T-helper 1 cell treated with Interleukin-12 subunit alpha and Interleukin-12 subunit beta and Interleukin-4 antibody, amounts not matched to agents 30 ng/mL and 1 ng/mL, for 36 hours (primary cell): ENCODE data around the gene CRY2. TPM values are rescaled to one million over a fixed set of nuclear protein-coding genes. Genes with fewer than 3 reads are reported as not detected.

Experiments
- intact Hi-C: fragments of 100-400 bp; cut with micrococcal nuclease; formaldehyde crosslinking; loops from one replicate; pipeline ENCODE4 v1.15.1; 2024
- total RNA-seq: library from RNA; stranded (reverse); gene quantifications from 2 replicates; pipeline ENCODE4 v1.2.3, GENCODE V29; 2022

Gene CRY2
- total RNA-seq, 1 donor from 2014 or later, result 27.9 TPM

DNA sequence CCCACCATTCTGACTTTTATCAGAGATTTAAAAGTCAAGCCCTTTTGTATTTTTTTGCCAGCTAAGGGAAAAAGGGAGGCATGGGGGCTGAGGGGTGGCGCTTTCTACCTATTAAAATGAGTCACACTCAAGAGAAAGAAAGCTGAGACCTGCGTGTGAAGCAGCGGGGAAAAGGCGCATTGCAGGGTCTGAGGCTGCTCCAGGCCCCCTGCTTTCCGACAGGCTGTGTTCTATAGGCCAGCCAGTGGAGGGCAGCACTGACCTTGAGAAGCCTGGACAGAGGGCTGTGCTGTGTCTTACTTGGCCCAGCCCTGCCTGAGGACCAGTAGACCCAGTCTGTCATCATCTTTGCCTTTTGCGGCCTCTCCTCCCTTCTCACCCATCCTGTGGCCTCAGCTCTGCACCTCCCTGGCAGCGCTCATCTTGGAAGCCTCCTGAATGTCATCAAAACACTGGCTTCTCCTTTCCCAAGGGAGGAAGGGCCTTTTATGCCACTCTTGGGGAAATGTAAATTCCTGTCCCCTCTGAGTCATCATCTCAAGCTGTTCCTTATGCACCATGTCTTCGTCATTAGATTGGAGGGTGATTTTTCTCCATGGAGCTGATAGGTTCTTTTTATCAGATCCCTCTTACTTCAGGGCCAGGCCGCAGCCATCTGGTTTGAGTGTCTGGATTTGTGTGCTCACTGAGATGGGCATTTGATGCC lies 25.5 kb downstream of the CRY2 start:
- intact Hi-C loops, result loop anchor here (1.0 kb wide), 1 partner anchor 133 kb away; no protein-coding TSS in a partner anchor

DNA sequence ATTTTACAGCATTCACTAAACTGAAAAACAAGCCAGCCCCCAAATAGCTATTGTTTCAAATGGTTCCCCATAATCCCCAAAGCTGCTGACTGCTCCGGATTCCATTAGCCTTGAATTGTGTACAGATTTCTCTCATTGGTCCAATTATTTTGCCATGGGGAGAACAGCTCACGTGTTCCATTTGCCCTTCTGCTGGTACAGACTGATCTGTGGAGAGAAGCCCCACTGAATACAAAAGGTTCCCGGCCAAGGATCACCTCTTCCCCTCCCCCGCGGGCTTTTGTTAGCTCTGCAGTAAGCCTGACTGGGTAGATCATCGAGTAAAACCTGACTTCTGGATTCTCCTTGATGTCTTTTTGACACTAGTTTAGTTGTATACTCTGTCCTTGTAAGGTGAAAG lies 29.1 kb downstream of the CRY2 start:
- intact Hi-C loops, result no loop called here

DNA sequence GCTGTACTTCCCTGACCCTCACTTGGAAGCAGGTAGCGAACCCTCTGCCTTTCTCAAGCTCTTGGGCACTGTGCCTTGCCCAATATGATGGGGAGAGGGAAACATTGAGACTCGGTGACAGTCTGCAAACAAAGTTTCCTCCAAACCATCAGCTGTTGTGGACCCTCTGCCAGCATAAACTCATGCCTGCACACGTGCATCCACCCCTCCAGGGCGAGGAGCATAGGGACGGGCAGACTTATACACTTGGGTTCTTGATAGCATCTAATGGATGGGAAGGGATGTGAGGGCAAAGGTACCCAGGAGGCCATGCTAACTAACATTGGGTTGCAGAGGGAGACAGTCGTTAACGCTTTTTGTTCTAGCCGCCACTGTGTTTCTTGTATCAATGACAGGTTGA lies 29.9 kb downstream of the CRY2 start:
- intact Hi-C loops, result no loop called here

DNA sequence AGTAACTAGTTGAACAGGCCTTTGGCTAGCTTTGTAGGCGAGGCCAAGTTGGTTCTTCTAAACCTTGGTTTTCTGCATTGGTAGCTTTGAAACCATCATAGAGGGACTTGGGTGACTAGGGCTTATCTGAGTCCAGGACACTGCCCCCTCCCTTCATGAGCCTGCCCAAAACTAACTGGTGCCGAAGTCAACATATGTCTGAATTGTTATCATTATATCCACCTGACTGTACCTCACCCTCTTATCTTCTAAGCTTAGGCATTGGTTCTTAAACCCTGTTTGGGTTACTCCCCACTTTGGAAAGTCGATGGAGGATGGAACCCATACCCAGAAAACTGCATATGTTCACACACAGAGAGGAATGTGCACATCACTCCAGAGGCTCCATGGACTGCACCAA lies 30.6 kb downstream of the CRY2 start:
- intact Hi-C loops, result no loop called here

DNA sequence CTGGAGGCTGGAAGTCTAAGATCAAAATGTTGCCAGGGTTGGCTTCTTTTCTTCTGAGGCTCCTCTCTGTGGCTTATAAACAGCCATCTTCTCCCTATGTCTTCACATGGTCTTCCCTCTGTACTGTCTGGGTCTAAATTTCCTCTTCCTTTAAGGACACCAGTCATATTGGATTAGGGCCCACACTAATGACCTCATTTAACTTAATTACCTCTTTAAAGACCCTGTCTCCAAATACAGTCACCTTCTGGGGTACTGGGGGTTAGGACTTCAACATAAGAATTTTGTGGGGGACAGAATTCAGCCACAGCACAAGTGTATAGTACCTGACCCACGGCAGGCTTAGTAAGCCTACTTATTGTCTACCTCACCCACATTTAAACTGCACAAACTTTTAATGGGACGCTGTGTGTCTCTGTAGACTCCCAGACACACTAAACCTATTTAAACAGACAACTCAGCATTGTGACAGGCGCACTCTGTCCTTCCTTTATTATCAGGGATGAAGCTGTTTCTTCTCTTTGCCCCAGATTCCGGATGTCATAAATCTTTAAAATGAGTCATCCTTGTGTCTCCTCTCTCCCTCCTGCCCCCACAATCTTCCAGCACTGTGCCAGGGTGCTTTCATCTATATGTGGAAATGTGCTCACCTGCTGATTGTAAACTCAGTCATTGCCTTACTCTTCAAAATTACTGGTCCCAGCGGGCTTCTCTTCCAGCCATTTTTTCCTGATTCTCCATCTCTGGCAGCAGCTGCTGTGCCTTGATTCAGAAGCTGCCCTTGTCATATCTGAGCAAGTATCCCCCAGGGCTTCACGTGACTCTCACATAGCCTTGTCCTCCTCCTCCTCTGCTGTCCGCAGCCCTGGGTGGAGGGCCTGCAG lies 32.8 kb downstream of the CRY2 start:
- intact Hi-C loops, result no loop called here

DNA sequence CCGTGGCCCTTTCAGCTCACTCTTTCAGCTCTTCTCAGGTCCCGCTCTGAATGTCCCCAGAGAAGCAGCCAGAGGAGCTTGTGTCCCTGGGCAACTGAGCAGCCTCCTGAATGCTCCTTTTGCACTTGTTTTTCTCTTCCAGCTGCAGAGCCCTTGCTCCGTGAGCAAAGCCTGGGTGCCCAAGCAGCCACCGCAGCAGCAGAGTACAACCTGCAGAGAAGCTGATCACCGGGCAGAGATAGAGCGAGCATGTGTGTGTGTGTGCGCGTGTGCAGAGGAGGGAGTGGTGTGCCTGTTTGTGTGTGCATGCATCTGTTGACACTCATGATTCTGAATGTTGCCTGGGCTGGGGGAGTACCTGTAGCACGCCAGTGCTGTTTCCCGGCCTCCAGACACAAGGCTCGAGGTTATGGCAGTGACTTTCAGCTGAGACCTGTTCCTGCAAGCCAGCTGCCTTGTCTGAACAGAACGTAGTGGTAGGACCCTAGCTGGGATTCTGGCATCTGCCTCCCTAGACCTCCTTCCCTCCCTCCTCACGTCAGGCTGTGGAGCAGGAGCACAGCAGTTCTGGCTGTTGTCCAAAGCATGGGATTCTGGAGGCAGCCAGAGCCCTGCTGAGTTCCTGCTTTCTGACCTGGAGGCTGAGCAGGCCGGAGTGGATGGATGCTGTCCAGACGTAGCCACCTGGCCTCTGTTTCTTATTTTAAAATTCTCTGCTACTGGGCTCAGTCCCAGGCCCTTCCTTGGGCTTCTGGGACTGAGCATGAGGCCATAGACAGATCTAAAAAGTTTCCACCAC lies 33.7 kb downstream of the CRY2 start:
- intact Hi-C loops, result no loop called here

DNA sequence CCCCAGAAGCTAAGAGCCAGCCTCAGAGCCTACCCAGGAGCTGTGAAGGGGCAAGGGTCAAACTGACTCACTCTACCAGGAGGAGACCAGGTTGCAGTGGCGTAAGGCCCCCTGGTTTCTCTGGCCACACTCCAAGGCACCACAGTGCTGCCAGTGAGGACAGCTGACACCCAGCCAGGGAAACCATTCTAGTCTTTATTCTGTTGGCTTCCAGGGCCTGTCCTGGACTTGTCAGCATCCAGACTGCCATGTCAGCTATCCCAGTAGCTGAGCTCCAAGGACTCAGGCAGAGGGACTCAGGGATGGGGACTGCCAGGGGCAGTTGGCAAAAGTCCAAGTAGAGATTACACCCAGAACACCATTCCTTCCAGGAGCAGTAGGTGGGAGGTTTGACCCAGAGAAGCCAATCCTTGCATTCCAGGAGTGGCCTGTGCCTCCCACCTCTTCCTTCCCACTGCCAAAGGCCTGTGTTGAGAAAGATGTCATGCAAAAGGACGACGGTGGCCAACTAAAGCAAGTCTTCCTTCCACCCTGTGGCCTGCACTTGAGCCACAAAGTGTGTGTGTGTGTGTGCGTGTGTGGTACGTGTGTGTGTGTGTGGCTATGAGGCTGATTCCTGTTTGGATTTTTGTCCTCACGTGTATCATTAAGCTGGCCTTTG lies 34.6 kb downstream of the CRY2 start:
- intact Hi-C loops, result no loop called here

DNA sequence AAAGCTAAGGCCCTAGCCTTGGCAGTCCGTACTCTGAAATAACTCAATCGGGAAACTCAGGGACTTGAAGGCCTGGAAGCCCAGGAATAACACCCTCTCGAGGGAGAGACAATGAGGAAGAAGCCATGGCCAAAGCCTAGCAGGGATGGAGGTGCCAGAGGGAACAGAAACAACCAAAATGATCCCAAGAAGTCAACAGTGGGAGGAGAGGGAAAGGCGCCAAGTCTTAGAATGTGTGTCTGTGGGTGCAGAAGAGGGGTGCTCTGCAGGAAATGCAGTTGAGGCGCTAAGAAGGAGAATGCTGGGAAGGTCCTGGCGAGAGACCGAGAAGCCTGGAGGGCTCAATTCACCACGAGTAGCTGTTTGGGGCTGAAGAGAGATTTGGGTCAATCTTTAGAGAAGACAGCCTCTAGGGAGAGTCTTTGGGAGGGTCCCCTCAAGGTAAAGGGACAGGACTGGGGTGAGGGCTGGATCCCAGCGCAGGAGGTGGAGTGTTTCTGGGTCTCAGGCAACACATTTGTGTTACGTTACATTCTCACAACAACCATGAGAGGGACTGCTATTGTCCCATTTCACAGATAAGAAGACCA lies 37.4 kb downstream of the CRY2 start:
- intact Hi-C loops, result loop anchor here (1.0 kb wide), 5 partner anchors 15 to 79 kb away; partner anchors contain the start of genes CRY2 and SLC35C1

DNA sequence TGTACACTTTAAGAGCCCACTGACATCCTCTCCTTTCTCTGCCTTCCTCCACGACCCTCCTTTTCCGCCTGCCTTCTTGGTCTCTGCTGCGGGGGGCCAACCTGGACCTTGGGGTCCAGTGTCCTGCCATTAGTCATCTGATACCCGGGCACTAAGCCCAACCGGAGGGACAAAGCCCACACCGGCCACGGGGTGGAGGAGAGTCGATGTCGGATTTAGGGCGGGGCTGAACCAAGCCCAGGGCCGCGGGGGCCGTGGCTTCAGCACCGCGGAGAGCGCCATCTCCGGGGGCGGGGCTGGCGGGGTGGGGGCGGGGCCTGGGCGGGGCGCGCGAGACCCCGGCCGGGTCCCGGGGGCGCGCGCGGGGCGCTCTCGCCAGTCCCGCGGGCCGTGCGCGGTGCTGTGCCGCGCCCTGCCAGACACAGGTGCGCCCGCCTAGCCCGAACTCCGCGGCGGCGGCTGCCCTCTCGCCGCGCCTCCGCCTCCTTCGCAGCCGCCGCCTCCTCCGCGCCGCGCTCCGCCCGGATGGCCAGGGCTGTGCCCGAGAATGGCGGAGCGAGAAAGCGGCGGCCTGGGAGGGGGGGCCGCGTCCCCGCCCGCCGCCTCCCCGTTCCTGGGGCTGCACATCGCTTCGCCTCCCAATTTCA lies 38.1 kb downstream of the CRY2 start, which contains the start of gene MAPK8IP1:
TSS of gene MAPK8IP1 (plus strand) at position 378 of the 647 bp plus-strand sequence. CDS start at position 548, 170 bp downstream.
- intact Hi-C loops, result loop anchor here (1.0 kb wide), 5 partner anchors 14 to 80 kb away; partner anchors contain the start of genes CRY2 and SLC35C1

DNA sequence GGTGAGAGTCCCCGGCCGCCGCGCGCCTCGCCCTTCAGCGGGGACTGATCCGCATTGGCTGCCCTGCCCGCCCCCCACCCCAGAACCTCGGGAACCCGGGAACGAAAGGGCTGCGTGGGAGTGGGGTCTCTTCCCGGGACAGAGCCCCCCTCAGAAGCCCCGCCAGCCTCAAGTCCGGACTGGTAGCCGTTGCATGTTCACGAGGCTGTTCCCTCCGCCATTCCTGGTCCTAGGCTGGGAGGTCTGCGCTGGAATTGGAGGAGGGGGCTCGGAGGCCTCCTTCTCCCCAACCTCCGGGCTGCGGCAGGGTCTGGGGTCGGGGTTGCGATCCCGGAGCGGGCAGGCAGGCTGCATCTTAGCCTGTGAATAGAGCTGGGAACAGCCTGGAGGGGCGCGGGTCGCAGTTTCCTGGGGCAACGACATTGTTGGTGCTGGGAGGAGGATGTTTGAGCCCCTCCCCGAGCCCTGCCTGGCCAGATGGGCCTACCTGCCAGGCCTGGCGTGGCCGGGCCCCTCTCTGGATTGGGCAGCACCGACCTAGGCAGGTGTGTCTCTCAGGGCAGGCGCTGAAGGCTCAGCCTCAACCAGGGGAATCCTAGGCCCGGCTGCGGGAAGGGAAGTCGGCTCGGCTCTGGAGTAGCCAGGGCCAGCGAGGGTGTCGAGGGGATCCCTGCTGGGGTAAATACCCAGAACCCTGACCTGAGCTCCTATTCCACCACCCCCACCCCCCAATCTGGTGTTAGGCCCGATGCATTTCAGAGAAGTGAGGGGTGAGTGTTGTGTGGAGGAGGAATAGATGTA lies 38.8 kb downstream of the CRY2 start:
- intact Hi-C loops, result loop anchor here (1.0 kb wide), 5 partner anchors 13 to 81 kb away; partner anchors contain the start of genes CRY2 and SLC35C1

DNA sequence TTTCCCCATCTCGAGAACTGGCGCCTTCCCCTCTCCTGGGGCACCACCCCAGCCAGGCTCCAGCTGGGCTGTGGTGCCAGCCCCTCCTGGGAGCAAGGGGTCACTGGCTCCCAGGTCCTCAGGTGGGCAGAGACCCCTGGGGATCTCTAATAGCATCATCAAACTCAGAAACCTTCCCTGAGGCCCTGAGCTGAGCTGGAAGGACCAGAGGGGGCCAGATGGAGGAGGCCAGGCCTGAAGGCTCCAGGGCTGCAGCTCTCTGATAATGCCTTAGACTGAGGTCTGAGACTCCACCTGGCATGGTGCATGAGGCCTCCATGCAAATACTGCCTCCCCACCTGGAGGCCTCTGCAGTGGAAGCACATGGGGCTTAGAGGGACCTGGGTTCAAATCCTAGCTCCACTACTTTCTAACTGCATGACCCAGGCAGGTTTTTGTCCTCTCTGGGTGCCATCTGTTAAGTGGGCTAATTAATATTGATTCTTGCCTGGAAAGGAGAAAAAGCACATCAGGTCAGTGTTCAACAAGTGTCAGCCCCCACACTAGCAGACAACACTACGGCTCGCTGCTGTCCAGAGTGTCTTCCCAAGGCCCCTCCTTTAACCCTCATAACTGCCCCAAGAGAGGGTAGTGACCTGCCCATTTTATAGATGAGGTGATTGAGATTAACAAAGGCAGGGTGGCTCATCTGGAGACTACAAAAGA lies 39.7 kb downstream of the CRY2 start:
- intact Hi-C loops, result no loop called here

DNA sequence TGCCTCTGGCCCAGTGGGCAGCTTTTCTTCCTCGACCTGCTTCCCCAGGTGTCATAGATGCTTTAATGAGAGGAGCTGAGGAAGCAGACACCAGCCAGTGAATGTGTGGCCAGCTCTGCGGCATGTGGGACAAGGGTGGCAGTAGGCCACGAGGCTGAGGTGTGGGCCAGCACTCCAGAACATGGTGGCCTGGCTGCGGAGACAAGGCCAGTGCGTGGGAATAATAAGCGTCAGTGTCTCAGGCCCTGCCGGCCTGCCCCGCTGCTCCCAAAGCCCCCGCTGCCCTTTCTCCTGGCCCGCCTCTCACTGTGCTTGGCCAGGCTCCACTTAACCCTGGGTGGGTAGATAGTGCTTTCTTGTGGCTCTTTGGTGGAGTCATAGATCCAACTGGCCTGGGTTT lies 40.3 kb downstream of the CRY2 start:
- intact Hi-C loops, result no loop called here

DNA sequence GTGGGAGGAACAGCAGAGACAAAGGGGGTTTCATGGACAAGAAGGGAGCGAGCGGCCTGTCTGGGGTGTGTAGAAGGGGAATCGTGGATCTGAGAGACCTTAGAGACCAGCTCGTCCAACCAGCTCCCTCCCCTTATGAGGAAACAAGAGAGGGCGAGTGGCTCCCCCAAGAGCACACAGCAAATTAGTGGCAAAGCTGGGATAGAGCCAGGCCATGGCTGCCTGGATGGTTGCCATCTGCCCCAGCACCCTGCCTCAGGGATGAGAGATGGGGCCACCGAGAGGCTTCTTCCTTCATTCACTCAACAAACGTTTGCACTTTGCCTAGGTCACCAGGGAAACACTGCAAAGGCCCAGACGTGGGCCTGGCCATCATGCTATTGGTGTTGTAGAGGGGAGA lies 42.3 kb downstream of the CRY2 start:
- intact Hi-C loops, result no loop called here

DNA sequence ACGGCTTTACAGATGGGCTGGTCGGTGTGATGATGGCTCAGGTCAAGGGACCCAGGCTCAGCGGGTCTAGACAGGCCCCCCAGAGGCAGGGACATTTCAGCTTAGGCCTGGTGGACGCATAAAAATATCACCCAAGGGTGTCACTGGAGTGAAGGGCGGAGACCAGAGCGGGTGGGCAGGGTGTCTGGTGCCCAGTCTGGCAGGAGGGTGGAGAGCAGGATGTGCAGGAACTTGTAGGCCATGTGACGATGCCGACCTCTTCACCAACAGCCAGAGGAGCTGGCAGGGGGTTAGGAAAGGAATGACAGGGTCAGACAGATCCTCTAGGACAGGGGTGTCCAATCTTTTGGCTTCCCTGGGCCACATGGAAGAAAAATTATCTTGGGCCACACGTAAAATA lies 42.7 kb downstream of the CRY2 start:
- intact Hi-C loops, result no loop called here

DNA sequence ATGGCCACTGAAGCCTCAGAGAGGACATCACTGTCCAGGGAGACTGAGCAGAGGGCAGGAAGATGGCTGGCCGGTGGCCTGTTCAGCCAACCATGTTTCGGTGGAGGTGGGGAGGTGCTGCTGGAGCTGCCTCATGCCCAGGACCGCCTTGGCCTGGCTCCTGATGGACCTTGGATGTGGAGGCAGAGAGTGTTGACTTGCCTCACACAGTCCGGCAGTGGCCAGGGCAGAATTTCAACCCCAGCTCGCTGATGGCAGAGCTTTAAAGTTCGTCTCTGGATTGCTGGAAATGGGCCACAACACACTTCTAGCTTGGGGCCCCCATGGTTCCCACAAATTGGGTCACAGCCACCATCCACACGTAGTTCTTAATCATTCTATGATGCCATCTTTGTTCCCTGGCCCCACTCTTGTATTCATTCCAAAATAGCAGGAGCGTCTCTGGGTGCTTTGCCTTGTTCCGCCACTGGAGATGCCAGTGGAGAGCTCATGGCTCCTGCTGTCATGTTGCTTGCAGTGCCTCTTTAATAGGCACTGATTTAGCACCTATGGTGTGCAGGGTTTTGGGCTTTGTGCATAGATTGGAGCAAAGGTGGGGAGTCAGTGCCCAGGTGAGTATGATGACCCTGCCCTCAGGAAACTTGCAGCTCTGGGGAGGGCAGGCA lies 43.7 kb downstream of the CRY2 start:
- intact Hi-C loops, result no loop called here

DNA sequence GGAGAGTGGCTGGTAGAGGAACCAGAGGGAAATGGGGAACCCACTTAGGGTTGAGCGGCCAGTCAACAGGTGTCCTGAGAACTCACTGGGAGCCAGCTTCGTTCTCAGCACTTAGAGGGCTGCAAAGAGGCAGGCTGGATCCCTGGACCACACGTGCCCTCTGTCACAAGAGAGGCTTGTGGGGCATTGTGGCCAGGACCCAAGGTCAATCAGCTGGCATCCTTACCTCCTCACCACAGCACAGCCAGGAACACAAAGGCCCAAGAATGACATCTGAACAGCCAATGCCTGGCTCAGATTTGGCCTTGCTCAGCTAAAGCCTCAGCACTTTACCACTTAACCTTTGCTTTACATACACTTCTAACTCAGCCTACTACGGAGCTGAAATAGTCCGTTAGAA lies 45.6 kb downstream of the CRY2 start:
- intact Hi-C loops, result no loop called here

DNA sequence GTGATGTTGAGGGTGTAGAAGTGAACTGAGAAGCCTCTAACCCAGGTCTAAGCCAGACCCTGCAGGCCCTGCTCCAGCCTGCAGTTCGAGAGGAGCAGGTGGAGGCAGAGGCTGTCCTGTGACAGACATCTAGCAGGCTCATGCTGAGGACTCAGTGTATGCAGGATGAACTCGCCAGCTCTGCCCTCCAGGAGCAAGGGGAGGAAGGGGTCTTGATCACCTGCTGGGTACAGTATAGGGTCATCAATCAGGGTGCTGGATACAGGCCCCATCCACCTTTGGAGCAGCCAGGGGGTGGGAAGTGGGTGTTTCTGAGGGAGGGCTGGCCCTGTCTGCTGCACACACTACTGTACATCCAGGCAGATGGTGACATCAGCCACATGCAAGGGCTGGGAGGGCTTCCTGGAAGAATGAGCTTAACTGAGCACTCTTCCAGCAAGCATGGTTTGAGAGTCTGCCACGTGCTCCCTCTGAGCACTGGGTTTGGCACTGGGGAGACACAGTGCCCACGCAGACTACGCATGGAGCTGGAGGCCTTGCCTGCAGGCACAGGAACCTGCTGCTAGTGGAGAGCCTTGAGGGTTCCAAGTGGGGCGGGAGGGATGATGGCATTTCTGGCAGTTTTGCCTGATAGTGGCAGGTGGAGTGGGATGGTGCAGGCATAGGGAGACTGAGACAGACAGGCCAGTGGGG lies 47.4 kb downstream of the CRY2 start:
- intact Hi-C loops, result no loop called here
